HG03442 (cell line): ENCODE results near the gene COPS7A.

Source experiments
- ATAC-seq: cut with Tn5 transposase; IDR thresholded peaks from one replicate; pipeline ENCODE4 v1.9.1; 2021; ENCODE audit warnings: mild to moderate bottlenecking, moderate library complexity; ENCODE audit not compliant: unreplicated experiment

Gene COPS7A

GRCh38 chr12:6723607-6724408, at the start of gene COPS7A:
COPS7A (plus strand) TSS chr12:6724046; CDS start chr12:6724657, 611 bp downstream.
- peak; percentile 95 for ATAC-seq

GRCh38 chr12:6676962-6677361, 46.9 kb upstream of the COPS7A start:
- no peak for ATAC-seq

GRCh38 chr12:6684609-6685008, 39.2 kb upstream of the COPS7A start:
- no peak for ATAC-seq

DNA sequence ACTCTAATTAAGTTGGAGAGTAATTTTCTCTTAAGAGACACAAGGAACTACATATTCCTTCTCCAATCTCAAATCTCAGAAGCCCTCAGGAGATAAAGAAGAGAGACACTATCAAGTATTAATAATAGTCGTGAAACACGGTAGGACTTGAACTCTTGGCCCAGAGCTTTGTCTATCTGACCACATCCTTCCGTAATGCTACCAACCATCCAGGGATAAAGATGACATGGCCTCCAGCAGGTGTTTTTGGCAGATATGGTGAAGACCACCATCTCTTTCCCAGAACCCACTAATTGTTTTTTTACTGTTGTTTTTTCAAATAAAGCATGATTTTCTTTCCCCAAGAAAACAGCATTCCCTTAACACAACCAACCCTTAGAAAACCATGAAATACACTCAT, 38.0 kb upstream of the COPS7A start:
- ATAC-seq, result no peak

GRCh38 chr12:6688543-6688998, 35.3 kb upstream of the COPS7A start:
- ATAC-seq, result no peak

DNA sequence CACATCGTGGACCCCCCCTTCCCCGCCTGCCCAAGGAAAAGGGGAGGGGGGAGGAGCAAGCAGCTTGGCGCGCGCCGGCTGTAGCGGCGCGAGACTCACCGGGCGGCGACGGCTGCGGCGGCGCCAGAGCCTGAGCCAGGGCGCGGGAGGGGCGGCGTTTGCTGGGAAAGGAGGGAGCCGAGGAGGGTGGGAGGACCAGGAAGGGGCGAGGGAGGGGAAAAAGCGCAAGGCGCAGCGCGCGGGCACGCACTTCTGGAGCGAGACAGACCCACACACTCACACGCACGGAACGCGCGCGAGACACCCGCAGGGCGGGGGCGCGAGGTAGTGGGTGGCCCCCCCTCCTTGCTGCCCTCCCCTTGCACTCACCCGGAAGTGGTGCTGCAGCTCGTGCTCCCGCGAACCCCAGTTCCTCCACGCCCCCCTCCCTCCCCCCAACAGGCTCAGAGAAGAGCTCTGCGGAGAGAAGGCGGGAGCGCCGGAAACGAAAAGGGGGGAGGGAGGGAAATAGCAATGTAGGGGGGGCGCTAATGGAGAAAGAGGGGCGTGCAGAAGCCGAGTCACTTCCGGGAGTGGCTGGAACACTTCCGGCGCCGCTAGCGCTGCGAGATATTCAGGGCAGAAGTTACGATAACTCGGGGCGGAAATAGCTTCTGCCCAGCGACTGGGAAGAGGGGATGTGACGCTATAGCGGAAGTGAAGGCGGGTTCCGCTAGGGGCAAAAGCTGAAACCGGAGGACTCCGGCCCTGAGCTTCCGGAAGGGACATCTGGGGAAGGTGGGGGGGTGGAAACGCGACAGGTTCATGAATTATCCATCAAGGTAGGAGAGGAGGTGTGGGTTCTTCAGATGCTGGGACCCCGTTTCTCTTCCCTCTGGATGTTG, 34.6 kb upstream of the COPS7A start, which contains the start of gene ZNF384:
TSS of gene ZNF384 (minus strand) at position 377 of the 884 bp plus-strand sequence. CDS start 9,855 bp downstream, outside the sequence.
- ATAC-seq, result peak; percentile 84

DNA sequence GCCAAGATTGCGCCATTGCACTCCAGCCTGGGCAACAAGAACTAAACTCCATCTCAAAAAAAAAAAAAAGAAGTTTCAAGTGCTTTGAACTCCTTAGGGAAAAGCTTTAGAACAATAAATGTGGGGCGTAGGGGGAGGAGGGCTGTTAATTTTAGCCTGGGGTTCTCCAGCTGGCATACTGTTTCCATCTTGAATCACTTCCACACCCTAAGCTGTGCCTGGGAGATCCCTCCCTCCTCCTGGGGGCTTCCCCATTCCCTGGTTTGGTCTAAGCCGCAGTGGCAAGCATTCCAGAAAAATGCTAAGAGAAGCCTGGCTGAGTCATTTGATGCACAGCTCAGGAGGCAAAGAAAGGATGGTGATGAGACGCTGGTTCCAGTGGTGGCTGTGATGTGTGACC, 32.4 kb upstream of the COPS7A start:
- no peak for ATAC-seq

DNA sequence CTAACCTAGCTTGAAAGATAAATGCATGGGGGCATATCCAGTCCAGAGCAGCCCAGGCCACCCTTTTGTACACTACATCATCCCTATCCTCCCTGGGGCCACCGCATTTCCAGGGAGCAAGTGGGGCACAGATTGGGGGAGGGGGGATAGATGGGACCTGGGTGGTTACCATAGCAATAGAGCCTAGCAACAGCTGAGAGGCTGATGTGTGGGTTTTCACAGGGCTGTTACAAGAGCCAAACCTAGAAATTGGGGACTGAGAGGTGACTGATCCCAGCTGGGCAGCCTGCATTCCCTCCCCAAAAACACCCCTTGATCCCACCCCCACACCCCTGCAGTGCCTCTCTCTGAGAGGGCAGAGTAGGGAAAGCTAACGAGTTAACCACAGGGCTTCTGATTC, 31.0 kb upstream of the COPS7A start:
- no peak for ATAC-seq

GRCh38 chr12:6693832-6694355, 30.0 kb upstream of the COPS7A start:
- no peak for ATAC-seq

DNA sequence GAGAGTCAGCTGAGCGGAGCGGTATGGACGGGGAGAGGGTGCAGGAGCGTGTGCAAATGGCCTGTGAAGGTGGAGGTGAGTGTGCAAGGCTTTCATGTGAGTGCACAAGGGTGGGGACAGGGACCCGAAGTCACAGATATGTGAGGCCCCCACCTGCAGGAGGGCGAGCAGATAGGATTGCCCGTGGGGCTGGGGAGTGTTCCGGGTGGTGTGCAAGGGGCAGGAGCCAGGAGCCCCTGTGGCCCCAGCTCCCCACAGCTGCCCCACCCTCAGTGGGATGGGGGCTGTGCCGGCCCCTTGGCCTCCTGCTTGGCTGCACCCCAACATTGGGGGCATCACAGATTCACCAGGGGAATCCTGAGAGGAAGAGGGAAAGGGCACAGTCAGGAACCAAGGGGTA, 29.1 kb upstream of the COPS7A start:
- no peak for ATAC-seq

GRCh38 chr12:6695313-6696045, 28.4 kb upstream of the COPS7A start:
- no peak for ATAC-seq

DNA sequence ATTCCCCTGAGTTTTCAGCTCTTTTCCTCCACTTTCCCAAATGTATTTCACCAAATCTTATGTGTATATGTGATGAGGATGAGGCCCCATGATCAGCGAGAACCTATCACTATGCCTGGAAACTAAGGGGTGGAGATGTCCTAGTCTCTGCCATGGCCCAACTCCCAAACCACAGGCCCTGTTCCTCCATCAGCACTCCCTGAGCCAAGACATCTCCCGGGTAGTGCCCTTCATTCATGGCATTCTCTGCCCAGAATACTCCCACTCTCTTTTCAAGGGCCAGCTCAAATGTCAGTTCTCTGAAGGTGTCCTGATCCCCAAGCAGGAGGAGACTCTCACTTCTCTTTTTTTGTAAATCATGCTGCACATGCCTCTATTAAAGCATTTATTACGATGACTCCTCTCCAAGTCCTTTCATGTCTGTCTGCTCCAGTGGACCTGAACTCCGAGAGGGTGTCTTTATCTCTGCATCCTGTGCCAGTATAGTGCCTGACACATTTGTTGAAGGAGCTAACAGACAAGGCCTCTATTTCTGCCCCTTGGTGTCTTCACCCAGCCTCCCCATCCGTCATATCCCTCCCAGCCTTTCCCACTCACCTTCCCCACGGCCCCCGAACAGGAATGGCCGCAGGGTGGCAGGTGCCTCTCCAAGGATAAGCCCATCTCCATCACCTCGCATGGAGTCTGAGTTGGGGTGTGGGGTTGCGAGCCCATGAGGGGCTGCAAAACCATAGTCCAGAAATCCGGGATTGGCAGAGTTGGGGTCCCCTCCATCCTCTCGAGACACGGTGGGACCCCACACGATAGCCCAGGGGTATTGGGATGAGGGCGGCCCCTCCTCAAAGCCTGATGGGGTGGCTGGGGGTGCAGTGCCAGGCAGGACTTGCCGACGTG, 26.9 kb upstream of the COPS7A start:
- ATAC-seq, result no peak

DNA sequence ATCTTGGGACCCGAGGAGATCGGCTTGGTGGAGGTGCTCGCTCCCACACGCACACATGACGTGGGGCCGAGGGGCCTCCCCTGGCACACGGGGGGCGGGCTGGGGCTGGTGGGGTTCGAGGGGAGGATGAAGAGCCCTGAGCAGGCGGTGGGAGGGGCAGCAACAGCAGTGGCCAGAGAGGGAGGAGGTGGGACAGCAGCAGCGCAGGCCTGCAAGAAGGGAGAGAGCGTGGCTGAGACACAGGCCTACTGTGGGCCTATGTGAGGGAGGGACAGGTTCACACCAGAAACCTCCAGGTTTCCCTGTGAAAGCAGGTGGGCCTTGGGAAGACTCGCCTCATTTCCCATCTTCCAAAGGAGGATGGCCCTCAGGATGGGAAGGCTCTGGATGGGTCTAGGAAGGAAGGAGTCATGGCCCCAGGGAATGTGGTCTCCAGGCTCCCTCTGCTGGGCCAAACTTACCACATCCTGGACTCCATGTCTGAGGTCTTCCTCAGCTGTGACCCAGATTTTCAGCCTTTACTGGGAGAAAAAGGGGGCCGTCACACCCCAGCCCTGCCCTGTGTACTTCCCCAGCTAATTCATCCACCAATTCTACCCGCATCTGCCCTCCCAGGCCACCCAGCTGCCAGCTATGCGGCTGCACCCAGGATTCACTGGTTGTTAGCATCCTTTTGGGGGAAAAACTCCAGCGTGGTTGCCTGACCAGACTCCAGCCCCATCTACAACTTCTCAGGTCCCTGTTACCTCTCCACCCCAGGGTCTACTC, 26.1 kb upstream of the COPS7A start:
- ATAC-seq, result no peak

- no peak for ATAC-seq
These were observed 25.3 kb upstream of the COPS7A start for GRCh38 chr12:6698352-6699046.

GRCh38 chr12:6699259-6699988, 24.4 kb upstream of the COPS7A start:
- no peak for ATAC-seq

DNA sequence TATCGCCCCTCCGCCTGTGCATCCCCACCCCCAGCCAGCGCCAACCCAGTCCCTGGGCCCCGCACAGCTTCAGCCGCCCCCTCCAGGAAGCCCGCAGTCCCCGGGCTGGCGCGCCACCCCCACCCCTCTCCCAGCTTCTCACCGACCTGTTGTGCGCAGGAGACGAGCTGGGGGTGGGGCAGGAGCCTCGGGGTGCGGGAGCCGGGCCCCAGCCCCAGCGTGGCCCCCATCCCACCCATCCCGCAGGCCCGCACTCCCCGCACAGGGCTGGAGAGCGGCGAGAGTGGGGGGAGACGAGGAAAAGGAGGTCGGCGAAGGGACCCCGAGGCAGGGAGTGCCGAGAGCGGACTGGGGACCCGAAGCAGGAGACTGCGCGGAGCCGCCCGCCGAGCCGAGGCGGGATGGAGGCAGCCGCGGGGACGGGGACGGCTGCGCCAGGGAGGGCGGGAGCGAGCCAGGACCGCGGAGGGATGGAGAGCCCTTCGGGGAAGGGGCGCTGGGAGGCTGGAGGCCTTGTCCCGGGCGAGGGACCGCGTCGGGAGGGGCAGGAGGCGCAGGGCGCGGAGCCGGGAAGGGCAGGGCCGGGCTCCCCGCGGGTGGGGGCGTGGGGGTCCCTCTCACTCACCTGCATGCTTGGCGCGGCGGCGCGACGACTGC, 23.7 kb upstream of the COPS7A start:
- no peak for ATAC-seq

- ATAC-seq, result no peak
These were observed 23.2 kb upstream of the COPS7A start, which contains the start of gene PIANP for GRCh38 chr12:6700646-6701051. PIANP (minus strand) TSS chr12:6700815; CDS start chr12:6698061, 2,754 bp downstream.
